NCI-H2171 (cell line): ENCODE data around the gene CLK1.
A peak's percentile ranks its signal among the peaks of the same experiment; 100 is the strongest.
"Not testable (repeated sequence)": the region's sequence is repeated elsewhere in the genome, so short reads cannot be mapped to it uniquely, and the experiment has no call there.

ENCODE experiments used
- DNase-seq: peaks from one replicate; lab custom pipeline; 2025; lab: John Stamatoyannopoulos, UW

CLK1 gene

GRCh38 chr2:200864176-200865034 lies at the start of gene CLK1:
TSS of gene CLK1 (minus strand) at chr2:200864658. CDS start at chr2:200861862, 2,796 bp downstream.
- DNase-seq: peak; percentile 95

GRCh38 chr2:200913654-200914053 lies 49.2 kb upstream of the CLK1 start:
- no peak for DNase-seq

DNA sequence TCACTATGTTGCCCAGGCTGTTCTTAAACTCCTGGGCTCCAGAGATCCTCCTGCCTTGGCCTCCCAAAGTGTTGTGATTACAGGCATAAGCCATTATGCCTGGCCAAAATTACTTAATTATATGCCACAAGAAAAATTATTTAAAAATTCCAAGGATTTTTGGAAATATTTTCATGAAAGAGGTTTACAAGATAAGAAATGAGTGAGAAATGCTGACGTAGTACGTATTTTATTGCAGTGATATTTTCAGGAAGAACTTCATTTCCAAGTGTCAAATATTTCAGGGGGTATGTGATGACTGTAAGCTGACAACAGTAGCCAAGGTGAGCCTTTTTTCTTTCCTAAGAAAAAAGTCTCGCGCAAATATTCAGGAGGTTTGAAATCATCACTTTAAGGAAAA lies 45.5 kb upstream of the CLK1 start:
- DNase-seq: no peak

- no peak for DNase-seq
These were observed 41.3 kb upstream of the CLK1 start for GRCh38 chr2:200905618-200906296.

DNA sequence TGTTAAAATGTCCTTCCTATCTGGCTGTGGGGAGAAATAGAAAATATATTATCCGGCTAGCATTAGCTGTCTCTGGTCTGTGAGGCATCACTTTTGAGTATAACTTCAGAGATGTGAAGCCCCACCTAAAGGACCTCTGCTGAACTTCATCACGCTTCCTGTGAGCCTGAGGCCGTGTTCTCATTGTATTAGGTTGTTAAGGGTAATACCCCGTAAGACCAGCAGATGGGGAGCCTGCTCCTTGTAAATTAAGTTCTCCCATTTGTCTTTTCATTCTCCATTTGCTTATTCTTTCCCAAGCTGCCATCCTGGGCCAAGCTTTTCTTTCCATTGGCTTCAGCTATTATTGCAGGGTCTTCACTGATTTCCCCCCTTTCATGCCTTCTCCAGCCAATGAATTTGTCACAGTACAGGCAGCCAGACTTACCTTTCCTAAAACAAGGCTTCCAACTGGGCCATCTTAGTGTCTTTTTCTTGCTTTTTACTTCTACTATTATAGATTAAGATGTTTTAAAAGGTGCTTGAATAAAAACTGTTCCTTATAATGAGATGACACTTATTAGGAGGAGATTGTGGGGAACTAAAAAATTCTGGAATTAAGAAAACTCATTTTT lies 37.1 kb upstream of the CLK1 start:
- peak; percentile 76 for DNase-seq

GRCh38 chr2:200899482-200899881 lies 35.0 kb upstream of the CLK1 start:
- no peak for DNase-seq

DNA sequence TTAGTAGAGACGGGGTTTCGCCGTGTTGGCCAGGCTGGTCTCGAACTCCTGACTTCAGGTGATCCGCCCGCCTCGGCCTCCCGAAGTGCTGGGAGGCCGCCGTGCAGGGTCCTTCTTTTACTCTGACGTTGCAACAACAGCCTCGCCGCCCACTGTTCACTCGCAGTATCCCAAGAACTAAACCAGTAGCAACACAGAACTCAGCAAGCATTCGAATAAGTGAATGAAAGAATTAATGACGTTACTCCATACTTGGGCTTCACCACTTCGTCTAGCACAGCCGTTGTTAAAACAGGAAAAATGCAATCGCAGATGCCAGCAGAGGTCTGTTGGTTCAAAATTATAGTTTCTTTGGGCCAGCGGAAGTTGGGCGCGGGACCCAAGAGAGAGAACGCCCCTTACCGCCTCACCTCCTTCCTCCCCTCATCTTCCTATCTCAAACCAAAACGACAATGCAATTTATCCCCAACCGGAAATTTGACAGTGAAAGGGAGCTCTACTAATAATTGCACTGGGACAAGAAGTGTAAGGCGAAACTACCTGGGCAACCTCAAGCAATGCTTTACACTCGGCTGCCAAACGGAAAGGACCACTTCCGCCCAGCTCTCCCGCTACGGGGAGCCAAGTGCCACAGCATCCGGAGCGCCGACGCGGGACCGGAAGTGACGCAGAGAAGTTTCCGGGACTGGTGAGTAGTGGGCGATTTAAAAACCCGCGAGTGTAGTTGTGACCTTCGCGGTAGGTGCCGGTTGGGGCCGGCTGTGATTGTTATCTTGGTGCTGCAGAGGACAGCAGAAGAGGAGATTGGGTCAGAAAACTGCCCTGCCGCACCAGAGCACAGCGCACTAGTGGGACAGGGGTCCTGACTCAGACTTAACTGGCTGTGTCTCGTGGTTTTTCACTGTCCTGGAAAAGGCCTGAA lies 24.5 kb upstream of the CLK1 start, which contains the start of the genes NIF3L1 and PPIL3:
Gene NIF3L1 (plus strand): TSS at position 668 of the 922 bp plus-strand sequence. CDS start 2,573 bp downstream, outside the sequence.
Gene PPIL3 (minus strand): TSS at position 374 of the 922 bp plus-strand sequence. CDS start 1,462 bp downstream, outside the sequence.
- DNase-seq: peak; percentile 97

DNA sequence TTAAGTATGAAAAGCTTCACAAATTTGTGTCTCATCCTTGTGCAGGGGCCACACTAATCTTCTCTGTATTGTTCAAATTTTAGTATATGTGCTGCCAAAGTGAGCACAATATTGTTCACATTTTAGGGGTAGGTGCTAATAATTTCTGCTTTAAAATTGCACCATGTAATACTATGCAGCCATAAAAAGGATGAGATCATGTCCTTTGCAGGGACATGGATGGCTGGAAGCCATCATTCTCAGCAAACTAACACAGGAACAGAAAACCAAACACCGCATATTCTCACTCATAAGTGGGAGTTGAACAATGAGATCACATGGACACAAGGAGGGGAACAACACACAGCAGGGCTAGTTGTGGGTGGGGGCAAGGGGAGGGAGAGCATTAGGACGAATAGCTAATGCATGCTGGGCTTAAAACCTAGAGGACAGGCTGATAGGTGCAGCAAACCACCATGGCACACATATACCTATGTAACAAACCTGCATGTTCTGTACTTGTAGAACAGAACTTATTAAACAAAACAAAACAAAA lies 17.3 kb upstream of the CLK1 start:
- not testable (repeated sequence) for DNase-seq

- no peak for DNase-seq
These were observed 13.9 kb upstream of the CLK1 start for GRCh38 chr2:200878289-200878880.

DNA sequence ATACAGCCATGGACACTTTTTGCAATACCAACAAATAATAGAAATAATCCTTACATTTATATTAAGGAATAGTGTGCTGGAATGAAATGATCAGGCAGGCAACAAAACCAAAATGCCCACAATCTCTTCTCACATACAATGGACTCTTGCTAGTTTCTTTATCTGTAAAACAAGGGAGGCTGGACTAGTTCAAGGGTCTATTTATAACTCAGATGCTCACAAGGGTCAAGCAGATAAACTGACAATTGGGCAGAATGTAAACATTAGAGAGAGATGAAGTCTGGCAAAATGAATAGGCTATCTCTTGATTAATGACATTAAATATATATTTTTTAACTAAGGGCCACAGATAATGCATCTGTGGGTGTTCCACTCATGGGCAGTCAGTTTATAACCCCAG lies 13.0 kb upstream of the CLK1 start:
- DNase-seq: no peak

DNA sequence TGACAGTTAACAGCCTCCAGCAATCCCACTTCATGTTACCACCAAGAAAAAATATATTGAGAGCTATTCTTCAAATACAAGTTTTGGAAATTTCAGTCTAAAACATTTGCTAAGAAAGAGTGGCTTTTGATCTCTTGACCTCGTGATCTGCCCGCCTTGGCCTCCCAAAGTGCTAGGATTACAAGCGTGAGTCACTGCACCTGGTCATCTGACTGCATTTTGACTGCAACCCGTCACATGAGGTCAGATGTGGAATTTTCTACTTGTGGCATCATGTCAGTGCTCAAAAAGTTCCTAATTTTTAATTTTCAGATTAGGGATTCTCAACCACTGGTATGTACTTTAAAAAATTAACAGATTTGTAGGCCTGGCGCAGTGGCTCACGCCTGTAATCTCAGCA lies 9.1 kb upstream of the CLK1 start:
- no peak for DNase-seq

- DNase-seq: no peak
These were observed 6.7 kb upstream of the CLK1 start for GRCh38 chr2:200871151-200871550.

- no peak for DNase-seq
These were observed 4.6 kb upstream of the CLK1 start for GRCh38 chr2:200869014-200869413.

DNA sequence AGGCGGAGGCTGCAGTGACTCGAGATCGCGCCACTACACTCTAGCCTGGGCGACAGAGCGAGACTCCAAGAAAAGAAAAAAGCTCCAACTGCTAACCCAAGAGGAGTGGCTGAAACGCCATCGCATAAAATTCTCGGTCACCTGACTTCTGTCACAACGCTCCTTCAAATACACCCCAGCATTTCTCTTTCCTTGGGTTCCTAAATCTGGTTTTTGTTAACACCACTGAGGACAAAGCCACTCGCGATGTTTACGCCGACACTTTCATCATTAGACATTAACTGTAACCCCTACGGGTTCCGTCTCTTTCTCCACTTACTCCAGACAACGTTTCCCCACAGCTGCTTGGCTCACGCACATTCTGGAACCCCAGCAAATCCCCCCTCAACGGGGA lies 679 bp downstream of the CLK1 start:
- no peak for DNase-seq

GRCh38 chr2:200862532-200863000 lies 1.9 kb downstream of the CLK1 start:
- no peak for DNase-seq

- no peak for DNase-seq
These were observed 2.8 kb downstream of the CLK1 start for GRCh38 chr2:200861617-200862155.

DNA sequence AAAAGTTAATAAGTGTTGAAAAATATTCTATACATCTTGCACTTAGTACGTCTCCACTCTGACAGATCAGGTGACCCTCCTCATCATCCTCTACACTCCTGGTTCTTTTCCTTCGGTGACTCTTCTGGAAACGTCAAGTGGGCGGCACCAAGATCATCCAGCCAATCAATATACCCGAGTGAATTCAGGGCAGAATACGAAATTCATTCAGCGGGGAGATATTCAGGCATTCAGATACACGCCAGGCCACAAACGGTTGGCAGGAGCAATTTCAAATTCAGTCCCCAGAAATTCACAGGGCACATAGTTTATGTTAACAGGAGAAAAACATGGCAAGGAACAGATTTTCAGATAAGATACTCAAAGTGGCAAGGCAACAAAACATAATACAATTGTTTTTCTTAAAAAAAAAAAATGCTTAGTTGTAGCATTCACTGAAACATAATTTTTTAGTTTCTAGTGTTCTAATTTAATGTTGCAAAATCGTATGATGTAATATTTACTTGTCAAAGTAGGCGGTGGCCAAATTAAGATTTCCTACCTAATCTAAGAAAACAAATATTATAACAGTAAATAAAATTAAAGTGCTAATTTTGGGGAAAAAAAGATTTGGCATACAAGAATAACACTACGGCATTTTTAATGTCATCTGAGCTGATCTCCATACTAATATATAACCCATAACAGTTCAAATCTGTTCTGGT lies 4.2 kb downstream of the CLK1 start:
- no peak for DNase-seq

GRCh38 chr2:200856806-200857205 lies 7.7 kb downstream of the CLK1 start:
- DNase-seq: no peak

DNA sequence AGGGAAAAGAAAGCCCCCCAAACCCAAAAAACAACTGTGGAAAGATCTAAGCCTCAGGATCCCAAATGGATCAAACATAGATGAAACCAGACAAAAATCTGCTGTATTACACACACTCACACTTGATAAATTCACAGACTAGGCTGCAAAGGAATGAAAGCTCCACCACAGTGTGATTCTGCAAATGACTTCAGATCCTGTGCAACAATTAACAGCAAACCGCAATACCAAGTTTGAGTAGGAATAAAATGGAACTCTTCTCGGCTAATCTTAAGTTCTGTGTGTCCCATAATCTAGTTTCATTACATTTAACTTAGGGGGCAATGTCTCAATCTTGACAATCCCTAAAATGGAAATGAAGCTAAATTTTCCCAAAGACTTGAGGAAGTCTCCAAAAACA lies 11.9 kb downstream of the CLK1 start:
- DNase-seq: no peak
